GM10266 (cell line): Measurements from ENCODE around the gene DQX1.
A peak's percentile ranks its signal among the peaks of the same experiment; 100 is the strongest.

Experiments
- DNase-seq: peaks from one replicate; pipeline ENCODE4 v3.0.0; 2012; ENCODE audit errors: extremely low spot score
- TF ChIP-seq, protein P1 (sequence below): IDR thresholded peaks from 2 replicates; pipeline ENCODE4 v1.5.1; 2012; ENCODE audit warnings: mild to moderate bottlenecking, low read depth; ENCODE audit not compliant: control insufficient read depth, insufficient read depth; ENCODE audit errors: missing control alignments

DQX1 gene

GRCh38 chr2:74524005-74524404 is 2.0 kb downstream of the DQX1 start:
- no peak for DNase-seq
- TF ChIP-seq, protein P1, sequence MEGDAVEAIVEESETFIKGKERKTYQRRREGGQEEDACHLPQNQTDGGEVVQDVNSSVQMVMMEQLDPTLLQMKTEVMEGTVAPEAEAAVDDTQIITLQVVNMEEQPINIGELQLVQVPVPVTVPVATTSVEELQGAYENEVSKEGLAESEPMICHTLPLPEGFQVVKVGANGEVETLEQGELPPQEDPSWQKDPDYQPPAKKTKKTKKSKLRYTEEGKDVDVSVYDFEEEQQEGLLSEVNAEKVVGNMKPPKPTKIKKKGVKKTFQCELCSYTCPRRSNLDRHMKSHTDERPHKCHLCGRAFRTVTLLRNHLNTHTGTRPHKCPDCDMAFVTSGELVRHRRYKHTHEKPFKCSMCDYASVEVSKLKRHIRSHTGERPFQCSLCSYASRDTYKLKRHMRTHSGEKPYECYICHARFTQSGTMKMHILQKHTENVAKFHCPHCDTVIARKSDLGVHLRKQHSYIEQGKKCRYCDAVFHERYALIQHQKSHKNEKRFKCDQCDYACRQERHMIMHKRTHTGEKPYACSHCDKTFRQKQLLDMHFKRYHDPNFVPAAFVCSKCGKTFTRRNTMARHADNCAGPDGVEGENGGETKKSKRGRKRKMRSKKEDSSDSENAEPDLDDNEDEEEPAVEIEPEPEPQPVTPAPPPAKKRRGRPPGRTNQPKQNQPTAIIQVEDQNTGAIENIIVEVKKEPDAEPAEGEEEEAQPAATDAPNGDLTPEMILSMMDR: no peak

GRCh38 chr2:74522516-74522915 is 3.5 kb downstream of the DQX1 start:
- no peak for DNase-seq
- TF ChIP-seq, protein P1: no peak

DNA sequence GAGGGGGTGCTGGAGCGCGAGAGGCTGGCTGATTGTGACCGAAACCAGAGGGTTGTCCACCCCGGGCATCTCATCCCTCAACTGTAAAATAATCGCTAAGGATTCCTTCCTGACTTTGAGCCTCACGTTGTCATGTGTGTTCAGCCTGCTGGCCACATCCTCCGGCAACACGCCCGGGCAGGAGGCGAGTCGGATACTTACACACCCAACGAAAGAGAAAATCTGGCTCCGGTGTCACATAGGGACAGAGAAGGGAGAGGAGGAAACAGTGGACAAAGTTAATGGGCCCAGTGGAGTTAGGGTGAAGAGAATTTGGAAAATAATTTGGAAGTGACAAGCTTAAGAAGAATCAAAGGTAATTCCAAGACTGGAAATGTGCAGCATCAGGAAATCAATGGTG is 9.4 kb downstream of the DQX1 start:
- TF ChIP-seq, protein P1: no peak
- no peak for DNase-seq

DNA sequence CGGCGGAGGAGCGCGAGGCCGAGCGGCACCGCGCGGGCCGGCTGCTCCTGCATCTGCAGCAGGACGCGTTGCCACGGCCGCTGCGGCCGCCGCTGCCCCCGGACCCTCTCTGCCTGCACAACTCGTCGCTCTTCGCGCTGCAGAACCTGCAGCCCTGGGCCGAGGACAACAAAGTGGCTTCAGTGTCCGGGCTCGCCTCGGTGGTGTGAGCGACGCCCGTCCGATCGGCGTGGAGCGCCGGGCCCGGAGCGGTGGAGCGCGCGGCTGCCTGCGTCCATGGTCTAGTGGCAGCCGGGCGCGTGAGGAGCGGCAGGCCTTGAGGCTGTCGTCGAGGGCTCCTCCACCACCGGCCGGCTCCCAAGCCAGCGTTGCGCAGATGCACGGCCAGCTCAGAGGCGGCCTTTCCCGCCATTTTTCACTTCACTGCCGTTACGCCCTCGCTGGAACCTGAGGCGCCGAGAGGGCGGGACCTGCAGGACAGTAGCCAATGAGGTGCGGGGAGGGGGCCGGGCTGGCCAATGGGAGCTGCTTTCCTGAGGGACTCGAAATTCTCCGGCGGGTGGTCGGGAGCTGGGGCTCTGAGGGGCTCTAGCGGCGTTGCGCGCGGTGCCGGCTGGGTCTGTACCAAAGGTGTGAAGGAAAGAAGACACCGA is 9.9 kb downstream of the DQX1 start:
- DNase-seq: peak; percentile 92
- TF ChIP-seq, protein P1: no peak

GRCh38 chr2:74515271-74515980 is 10.6 kb downstream of the DQX1 start:
- peak; percentile 38 for DNase-seq
- TF ChIP-seq, protein P1: no peak

GRCh38 chr2:74514368-74515270 is 11.4 kb downstream of the DQX1 start, which contains the start of gene TLX2:
TLX2 (plus strand) TSS chr2:74514450; CDS start chr2:74514807, 357 bp downstream.
- TF ChIP-seq, protein P1: no peak
- peak; percentile 46 for DNase-seq
